ENCODE results near the gene TNFRSF14. TPM values are rescaled to one million over a fixed set of nuclear protein-coding genes. Genes with fewer than 3 reads are reported as not detected.
A peak's percentile ranks its signal among the peaks of the same experiment; 100 is the strongest.
"Not testable (repeated sequence)": the region's sequence is repeated elsewhere in the genome, so short reads cannot be mapped to it uniquely, and the experiment has no call there.

The TNFRSF14 gene
- total RNA-seq, 3 donors from 2014 or later, result 55.8 to 75.8 (median 67.8) TPM

- no peaks in the 10 kb centered on the region for H3K4me1 ChIP-seq
- H3K4me3 ChIP-seq, result no peak overlapping the region
- no peak for DNase-seq (ENCODE audit: low spot score in 2 of 2)
- no peak overlapping the region for H3K27ac ChIP-seq
- peaks cover 0 to 5% of the 10 kb centered on the region in 2 donors for H3K9me3 ChIP-seq
- intact Hi-C loops (cut with DNase I; ENCODE audit: low total_unique reads), result no loop called here
- no peaks in the 10 kb centered on the region for H3K27me3 ChIP-seq
- no peak for TF ChIP-seq POLR2A (IDR thresholded peaks at IDR 0.05)
- TF ChIP-seq, protein P1, sequence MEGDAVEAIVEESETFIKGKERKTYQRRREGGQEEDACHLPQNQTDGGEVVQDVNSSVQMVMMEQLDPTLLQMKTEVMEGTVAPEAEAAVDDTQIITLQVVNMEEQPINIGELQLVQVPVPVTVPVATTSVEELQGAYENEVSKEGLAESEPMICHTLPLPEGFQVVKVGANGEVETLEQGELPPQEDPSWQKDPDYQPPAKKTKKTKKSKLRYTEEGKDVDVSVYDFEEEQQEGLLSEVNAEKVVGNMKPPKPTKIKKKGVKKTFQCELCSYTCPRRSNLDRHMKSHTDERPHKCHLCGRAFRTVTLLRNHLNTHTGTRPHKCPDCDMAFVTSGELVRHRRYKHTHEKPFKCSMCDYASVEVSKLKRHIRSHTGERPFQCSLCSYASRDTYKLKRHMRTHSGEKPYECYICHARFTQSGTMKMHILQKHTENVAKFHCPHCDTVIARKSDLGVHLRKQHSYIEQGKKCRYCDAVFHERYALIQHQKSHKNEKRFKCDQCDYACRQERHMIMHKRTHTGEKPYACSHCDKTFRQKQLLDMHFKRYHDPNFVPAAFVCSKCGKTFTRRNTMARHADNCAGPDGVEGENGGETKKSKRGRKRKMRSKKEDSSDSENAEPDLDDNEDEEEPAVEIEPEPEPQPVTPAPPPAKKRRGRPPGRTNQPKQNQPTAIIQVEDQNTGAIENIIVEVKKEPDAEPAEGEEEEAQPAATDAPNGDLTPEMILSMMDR (IDR thresholded peaks at IDR 0.05), result no peak
- no peak for TF ChIP-seq POLR2AphosphoS5 (IDR thresholded peaks at IDR 0.05)
- no peaks in the 10 kb centered on the region for H3K36me3 ChIP-seq
Measured at GRCh38 chr1:2573250-2573920, 17.2 kb downstream of the TNFRSF14 start.

DNA sequence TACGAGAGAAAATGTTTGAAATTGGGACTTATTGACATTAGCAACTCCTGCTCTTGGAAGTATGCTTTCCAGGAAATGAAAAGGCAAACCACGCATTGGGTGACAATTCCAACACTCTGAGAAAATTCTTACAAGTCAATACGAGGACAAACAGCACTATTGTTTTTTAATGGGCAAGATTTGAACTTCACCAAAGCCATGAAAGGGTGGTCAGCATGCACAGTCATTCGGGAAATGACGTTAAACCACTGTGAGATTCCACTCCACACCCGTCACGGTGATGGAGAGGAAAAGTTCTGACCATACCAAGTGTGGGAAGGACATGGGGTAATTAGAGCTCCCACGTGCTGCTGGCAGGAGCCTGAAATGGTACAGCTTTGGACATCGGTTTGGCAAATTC, 18.2 kb downstream of the TNFRSF14 start:
- no peaks in the 10 kb centered on the region for H3K36me3 ChIP-seq
- H3K27ac ChIP-seq, result no peak overlapping the region
- DNase-seq (ENCODE audit: low spot score in 2 of 2), result no peak
- no peaks in the 10 kb centered on the region for H3K27me3 ChIP-seq
- no peak overlapping the region for H3K4me3 ChIP-seq
- intact Hi-C loops (cut with DNase I; ENCODE audit: low total_unique reads), result no loop called here
- H3K4me1 ChIP-seq, result no peaks in the 10 kb centered on the region
- TF ChIP-seq POLR2AphosphoS5 (IDR thresholded peaks at IDR 0.05) (no peak), POLR2A (IDR thresholded peaks at IDR 0.05) (no peak)
- TF ChIP-seq, protein P1 (IDR thresholded peaks at IDR 0.05), result no peak
- peaks cover 0 to 5% of the 10 kb centered on the region in 2 donors for H3K9me3 ChIP-seq

- intact Hi-C loops (cut with DNase I; ENCODE audit: low total_unique reads), result no loop called here
- Histone ChIP-seq H3K27me3 (no peaks in the 10 kb centered on the region), H3K4me1 (no peaks in the 10 kb centered on the region), H3K27ac (peak overlapping the region; percentile 40 to 74), H3K36me3 (no peaks in the 10 kb centered on the region), H3K9me3 (peaks cover 0 to 5% of the 10 kb centered on the region in 2 donors), H3K4me3 (no peak overlapping the region)
- TF ChIP-seq POLR2A (IDR thresholded peaks at IDR 0.05) (no peak), POLR2AphosphoS5 (IDR thresholded peaks at IDR 0.05) (no peak)
- TF ChIP-seq, protein P1 (IDR thresholded peaks at IDR 0.05), result no peak
- no peak for DNase-seq (ENCODE audit: low spot score in 2 of 2)
Measured at GRCh38 chr1:2575801-2576663, 19.9 kb downstream of the TNFRSF14 start.

GRCh38 chr1:2577565-2578075, 21.4 kb downstream of the TNFRSF14 start:
- intact Hi-C loops (cut with DNase I; ENCODE audit: low total_unique reads); H3K9me3 ChIP-seq; H3K4me1 ChIP-seq; H3K36me3 ChIP-seq; H3K27me3 ChIP-seq; DNase-seq (ENCODE audit: low spot score in 2 of 2): not testable (repeated sequence)
- Histone ChIP-seq H3K4me3 (peak overlapping the region in 2 of 3 donors; percentile 8 to 58), H3K27ac (peak overlapping the region; percentile 84 to 90)

- DNase-seq (ENCODE audit: low spot score in 2 of 2), result no peak
Measured at GRCh38 chr1:2578758-2579118, 22.6 kb downstream of the TNFRSF14 start.

More at GRCh38 chr1:2578758-2579118, 22.6 kb downstream of the TNFRSF14 start:
- TF ChIP-seq, protein P1 (IDR thresholded peaks at IDR 0.05), result peak in 1 of 3 donors; percentile 0
- TF ChIP-seq POLR2A (IDR thresholded peaks at IDR 0.05), result no peak
- Histone ChIP-seq H3K4me3 (no peak overlapping the region), H3K27ac (peak overlapping the region; percentile 84 to 90), H3K9me3 (no peaks in the 10 kb centered on the region), H3K4me1 (peaks cover 0 to under 1% of the 10 kb centered on the region in 2 donors), H3K27me3 (no peaks in the 10 kb centered on the region), H3K36me3 (no peaks in the 10 kb centered on the region)
- intact Hi-C loops (cut with DNase I; ENCODE audit: low total_unique reads), result no loop called here

All from breast epithelium (tissue), 4 donors.